ENCODE results near the gene GORASP1.

The GORASP1 gene

DNA sequence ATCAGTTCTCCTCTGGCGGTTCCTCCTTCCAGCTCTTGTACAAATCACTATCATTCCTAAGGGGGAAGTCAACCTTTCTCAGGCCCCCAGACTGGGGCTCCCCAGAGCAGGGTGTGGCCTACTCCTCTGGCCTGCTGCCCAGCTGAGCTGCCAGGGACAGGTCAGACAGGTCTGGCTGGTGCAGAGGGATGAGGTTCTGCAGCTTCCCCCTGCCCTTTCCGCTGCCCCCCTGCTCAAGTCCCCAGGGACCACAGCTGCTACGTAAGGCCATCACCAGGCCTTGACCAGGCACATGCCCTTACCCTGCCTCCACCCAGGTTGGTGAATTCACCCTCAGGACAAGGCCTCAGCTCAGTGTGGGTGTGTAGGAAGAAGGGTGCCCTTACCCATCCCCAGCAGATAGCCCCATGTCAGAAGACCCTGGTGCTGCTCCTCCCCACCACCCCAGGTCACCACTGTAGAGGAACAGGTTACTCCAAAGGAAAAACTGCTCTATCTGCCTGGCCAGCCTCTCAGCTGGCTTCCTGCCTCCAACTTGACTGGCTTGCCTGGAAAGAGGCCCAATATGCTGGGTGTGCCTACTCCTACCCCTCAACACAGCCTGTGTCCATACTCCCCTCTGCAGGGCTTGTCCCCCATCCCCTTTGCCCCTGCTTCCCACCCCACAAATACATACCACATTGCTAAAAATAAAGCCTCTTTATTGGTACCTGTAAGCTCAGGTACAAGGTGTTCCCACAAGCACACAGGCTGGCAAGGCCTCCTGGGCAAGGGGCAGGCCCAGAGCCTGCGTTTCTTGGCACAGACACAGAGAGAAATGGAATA lies 34.0 kb upstream of the GORASP1 start:
- DNase-seq (ENCODE audit: low read depth), result peak; percentile 50

DNA sequence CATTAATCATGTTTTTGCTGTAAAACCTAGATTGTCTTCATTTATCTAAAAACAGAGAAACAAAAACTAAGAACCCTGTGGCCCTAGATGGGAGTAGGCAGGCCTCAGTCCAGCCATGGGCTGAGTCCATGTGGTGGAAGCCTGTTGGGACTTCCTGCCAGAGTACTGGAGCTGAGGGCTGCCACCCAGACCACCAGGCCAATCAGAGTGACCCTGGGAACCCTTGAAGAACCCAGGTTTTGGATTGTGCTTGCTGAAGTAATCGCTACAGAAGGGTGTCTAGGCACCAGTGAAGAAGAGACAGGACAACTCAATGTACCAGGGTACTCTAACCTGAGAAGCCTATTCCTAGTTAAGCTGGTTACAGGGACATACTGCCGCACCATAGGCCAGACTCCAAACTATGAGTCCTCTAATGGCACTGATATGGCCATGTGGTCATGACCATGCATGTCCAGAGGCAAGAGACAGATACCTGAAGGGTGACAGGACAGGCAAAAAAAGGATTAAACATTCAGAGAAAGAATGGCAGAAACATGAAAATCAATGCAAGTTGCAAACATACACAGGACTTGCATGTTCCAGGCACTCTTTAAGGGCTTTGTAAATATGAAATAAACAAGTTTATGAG lies 33.0 kb upstream of the GORASP1 start:
- no peak for DNase-seq (ENCODE audit: low read depth)

DNA sequence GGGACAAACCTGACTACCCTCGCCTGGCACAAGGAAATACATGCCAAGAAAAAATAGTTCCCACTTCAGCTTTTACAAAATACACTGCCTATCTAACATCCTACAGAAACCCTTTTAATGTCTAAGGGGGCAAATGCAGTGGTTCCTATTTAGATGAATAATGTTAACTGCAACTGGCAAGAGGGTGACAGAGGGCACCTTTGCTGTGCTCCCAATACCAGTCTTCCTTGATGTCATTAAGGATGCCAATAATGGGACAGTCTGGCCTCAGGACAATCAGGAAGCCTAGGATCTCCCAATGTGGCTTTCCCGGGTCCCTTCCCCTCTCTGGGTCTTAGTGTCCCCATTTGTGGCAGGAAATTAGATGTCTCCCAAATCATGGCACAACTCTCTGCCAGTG lies 32.0 kb upstream of the GORASP1 start:
- DNase-seq (ENCODE audit: low read depth), result no peak

DNA sequence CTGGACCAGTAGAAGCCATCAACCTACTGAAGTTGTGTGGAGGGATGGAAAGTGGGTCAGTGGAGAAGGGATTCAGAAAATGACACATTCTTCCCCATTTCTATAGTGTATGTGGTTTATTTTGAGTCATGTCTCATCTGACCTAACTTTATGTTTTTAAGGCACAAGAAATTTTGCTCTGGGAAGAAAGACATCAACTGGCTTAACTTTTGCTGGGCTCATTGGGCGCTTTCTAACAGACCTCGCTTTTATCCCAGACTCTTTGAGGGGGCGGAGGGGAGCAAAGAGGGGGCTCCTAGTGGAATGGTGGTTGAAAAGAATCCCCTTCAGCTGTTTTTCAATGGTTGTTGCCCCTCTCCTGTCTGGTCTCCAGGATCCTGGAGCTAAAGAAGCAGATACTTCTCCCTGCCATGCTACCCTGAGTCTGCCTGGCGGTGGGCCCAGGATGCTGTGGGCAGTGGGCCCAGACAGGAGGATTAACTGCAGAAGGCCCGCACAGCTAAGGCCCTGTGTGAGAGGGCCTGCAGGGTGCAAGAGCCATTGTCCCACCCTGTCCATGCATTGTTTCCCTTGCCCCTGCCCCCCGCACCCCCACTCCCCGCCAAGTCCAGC lies 31.5 kb upstream of the GORASP1 start:
- DNase-seq (ENCODE audit: low read depth), result peak; percentile 34

DNA sequence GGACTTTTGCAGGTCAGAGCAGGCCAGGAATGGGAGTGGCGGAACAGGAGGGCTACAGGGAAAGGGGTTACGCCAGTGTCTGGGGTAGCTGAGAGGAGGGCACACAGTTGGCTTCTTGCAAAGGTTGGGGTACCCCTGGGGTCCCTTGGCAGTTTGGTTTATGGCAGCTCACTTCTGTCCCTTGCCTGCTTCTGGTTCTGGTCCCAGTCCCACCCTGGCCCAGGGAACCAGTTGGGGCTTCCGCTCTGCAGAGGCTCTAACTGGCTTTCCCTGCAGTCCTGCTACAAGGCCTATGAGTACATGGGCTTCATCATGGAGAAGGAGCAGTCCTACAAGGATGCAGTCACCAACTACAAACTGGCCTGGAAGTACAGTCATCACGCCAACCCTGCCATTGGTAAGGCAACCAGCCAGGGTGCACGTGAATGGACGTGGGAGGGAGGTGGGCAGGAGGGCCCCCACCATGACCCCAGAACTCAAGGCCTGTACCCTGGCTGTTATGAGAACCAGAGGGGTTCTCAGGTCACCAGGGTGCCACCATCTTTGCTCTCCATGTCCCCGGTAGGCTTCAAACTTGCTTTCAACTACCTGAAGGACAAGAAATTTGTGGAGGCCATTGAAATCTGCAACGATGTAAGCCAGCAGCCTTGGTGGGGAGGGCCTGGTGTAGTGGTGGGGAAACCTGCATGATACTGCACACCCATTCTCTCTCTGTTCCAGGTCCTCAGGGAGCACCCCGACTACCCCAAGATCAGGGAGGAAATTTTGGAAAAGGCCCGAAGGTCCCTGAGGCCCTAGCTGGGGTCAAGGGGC lies 30.8 kb upstream of the GORASP1 start:
- no peak for DNase-seq (ENCODE audit: low read depth)

DNA sequence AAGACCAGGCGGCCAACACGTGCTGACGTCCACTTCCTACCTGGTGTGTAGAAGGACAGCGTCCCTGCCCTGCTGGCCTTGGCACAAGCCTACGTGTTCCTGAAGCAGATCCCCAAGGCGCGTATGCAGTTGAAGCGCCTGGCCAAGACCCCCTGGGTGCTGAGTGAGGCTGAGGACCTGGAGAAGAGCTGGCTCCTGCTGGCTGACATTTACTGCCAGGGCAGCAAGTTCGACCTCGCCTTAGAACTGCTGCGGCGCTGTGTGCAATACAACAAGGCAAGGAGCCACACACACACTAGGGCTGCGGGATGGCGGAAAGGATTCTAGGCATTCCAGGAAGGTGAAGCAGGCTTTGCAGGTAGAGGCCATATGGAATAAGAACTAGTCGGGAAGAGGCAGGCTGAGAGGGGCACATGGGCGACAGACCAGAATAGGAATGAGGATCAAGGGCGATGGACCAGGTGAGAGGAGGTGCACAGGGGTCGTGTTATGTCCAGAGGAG lies 30.1 kb upstream of the GORASP1 start:
- DNase-seq (ENCODE audit: low read depth), result no peak

DNA sequence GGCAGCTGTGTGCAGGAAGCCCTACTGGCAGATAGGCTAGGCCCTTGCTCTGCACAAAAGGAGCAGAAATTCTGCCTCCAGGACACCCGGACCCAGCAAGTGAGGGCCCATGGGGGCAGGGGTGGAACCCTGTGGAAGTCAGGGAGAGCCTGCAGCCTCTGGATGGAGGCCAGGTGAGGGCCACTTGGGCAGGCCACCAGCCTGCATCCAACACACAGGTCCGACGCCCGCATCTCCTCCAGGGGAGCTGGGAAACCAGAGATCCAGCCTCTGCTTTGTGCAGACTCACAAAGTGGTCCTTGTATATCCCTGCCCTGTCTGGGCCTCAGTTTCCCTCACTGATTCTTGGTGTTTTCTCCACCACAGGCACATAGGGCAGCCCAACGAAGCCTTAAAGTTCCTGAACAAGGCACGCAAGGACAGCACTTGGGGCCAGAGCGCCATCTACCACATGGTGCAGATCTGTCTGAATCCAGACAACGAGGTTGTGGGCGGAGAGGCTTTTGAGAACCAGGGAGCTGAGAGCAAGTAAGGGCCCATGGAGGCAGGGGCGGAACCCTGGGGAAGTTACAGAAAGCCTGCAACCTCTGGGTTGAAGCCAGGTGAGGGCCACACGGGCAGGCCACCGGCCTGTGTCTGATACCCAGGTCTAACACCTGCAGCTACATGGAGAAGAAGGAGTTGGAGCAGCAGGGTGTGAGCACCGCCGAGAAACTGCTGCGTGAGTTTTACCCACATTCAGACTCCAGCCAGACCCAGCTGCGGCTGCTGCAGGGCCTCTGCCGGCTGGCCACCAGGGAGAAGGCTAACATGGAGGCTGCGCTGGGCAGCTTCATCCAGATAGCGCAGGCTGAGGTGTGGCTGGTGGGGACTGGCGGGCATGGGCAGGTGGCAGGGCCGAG lies 29.4 kb upstream of the GORASP1 start:
- no peak for DNase-seq (ENCODE audit: low read depth)

DNA sequence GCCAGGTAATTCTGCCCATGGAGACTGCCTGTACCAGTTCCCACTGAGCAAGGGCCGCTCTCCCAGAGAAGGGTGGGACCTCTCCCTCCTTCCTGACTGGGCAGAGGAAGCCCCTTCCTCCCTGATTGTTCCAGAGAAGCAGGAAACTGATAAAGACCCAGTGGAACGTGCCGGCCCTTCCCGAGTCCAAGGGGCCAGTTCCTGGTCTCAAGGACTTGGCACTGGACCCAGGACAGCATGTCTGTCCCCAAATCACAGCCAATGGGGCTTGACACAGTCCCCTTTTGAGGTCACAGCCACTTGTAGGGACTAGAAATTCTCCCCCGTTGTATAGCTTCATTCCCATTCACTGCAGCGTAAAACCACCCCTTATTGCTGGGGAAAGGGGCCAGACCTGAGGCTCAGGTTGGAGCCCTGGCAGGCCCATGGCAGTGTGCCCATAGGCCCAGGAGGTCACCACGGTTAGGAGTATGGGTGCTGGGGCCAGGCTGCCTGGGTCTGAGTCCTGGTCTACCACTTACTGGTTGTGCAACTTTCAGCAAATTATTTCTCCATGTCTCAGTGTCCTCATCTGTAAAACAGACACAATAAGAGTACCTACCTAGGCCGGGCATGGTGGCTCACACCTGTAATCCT lies 27.9 kb upstream of the GORASP1 start:
- DNase-seq (ENCODE audit: low read depth), result no peak

DNA sequence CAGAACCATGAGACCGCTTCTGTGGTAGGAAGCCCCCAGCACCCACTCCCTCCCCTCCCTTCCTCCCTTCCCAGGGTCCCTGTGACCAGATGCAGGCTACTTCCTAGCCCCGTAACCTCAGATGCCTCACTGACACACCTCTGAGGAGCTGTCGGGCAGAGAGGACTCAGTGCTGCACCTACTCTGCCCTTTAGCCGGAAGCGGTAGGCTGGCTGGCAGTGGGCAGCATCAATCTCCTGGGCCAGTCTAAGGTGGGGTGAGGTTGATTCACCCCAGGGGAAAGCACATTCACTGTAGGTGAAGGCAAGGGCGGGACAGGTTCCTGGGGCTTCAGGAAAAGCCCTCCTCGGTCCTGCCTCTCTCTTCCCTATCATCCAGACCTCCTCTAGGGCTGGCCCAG lies 26.9 kb upstream of the GORASP1 start:
- DNase-seq (ENCODE audit: low read depth), result no peak

DNA sequence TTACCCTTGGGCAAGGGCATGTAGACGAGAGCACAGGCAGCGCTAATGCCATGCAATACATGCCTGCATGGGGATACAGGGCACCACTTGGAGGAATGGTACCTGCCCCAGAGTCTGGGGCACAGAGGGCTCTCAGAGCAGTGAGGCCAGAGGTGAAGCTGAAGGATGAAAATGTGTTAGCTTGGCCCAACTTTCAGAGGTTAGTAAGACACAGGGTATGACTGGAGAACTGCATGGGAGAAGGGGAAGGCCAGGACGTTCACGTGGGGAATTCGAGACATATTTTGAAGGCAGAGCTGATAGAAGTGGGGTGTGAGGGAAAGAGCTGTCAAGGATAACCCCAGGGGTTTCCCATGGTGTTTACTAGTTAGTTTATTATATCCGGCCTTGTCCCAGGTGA lies 26.4 kb upstream of the GORASP1 start:
- no peak for DNase-seq (ENCODE audit: low read depth)

DNA sequence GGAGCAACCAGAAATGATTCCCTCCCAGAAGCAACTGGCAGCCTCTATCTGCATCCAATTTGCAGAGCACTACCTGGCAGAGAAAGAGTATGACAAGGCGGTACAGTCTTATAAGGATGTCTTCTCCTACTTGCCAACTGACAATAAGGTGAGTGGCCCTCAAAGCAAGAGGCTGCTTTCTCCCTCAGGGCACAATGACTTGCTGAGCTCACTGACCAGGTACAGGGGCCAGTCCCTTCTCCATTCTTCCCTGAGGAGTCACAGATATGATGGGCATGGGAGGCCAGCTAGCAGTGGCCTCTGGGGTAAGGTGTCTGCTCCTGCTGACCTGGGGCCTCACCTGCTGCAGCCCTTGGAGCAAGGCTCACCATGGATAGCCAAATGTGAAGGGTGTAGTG lies 25.7 kb upstream of the GORASP1 start:
- DNase-seq (ENCODE audit: low read depth), result no peak

DNA sequence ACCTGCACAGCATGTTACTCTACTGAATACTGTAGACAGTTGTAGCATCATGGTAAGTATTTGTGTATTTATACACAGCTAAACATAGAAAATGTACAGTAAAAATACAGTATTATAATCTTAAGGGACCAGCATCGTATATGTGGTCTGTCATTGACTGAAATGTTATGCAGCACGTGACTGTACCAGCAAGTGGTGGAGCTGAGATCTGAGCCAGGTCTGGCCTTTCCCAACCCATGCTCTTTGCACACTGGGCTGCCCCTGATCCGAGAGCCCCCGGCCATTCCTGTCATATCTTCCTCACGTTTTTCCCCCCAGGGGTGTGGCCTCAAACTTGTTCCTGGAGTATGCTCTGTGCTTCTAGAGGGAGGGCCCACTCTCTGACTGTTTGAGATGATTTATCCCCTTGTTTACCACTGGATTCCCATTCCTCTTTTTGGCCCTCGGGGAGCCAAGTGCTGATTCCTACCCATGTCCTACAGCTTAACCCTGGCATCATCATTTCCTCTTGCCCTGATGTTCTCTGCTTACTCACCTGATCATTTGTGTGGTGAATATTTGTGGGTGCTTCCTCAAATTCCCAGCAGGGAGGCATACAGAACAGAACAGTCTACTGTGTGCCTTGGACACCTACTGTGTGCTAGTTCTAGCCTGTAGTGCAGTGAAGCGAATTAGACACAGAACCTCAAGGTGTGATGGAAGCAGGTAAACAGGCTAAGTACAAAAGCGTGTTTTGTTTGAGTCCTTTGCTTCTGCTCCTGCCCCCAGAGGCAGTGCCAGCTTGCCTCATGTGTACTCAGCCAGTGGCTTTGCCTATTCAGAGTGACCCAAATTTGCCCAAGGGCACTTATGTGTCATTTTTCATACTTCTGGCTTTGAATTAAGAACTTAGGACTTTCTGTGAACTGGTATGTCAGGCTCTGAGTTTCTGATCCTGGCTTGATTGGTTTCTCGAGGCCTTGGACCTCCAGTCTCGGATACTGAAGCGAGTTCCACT lies 25.0 kb upstream of the GORASP1 start:
- DNase-seq (ENCODE audit: low read depth), result no peak

DNA sequence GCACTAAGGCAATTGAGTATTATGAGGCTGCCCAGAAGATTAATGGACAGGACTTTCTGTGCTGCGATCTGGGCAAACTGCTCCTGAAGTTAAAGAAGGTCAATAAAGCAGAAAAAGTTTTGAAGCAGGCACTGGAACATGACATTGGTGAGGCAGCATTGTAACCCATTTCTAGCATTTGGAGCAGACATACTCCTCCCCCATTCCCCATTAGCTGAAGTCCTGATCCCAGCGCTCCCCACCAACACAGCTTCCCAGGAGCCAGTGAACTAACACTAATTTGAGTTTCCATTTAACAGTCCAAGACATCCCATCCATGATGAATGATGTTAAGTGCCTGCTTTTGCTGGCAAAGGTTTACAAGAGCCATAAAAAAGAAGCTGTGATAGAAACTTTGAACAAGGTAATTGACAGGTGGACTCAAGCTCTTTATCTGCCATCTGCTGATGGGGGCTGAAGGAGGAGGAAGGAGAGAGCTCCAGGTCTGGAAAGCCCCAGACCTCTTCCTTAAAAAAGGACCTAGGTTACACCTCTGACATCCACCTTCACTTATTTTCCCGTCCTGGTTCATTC lies 23.4 kb upstream of the GORASP1 start:
- no peak for DNase-seq (ENCODE audit: low read depth)

DNA sequence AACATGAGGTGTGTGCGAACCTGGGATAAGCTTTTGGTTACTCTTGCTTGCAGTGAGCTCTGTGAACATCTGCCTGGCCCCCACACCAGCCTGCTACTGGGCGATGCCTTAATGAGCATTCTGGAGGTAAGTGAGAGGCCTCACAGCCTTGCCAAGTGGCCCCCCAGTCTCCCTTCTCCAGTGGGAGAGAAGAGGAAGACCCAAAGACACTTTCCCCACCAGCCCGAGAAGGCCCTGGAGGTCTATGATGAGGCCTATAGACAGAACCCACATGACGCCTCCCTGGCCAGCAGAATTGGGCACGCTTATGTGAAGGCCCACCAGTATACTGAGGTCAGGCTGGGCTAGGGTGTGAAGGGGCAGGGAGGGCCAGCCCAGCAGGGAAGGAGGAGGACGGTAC lies 22.6 kb upstream of the GORASP1 start:
- DNase-seq (ENCODE audit: low read depth), result no peak

DNA sequence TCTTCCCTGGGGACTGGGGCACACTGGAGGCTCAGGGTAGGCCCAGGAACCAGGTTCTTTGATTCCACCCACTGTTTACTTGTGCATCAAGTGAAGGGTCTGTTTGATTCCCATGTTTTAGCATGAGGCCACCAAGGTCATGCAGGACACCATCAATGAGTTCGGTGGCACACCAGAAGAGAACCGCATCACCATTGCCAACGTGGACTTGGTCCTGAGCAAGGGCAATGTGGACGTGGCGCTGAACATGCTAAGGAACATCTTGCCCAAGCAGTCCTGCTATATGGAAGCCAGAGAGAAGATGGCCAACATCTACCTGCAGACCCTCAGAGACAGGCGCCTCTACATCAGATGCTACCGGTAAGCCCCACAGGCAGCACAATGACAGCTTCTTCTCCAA lies 21.5 kb upstream of the GORASP1 start:
- no peak for DNase-seq (ENCODE audit: low read depth)

DNA sequence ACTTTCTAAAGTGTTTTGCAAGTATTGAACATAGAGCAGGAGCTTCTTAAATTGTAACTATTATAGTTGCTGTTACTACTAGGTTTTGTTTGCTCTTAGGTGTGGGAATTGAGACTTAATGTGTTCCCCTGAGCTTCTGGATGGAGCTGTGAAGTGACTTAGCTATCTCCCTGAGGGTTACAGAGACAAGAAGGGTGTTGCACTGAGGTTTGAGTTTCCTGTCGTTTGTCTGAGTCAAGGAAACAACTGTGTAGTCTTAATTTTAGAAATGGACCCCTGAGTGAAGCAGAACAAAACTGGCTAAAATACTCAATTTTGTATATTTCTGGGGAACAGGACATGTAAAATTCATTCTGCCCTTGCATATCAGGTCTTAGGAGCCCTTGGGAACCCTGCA lies 20.5 kb upstream of the GORASP1 start:
- no peak for DNase-seq (ENCODE audit: low read depth)

DNA sequence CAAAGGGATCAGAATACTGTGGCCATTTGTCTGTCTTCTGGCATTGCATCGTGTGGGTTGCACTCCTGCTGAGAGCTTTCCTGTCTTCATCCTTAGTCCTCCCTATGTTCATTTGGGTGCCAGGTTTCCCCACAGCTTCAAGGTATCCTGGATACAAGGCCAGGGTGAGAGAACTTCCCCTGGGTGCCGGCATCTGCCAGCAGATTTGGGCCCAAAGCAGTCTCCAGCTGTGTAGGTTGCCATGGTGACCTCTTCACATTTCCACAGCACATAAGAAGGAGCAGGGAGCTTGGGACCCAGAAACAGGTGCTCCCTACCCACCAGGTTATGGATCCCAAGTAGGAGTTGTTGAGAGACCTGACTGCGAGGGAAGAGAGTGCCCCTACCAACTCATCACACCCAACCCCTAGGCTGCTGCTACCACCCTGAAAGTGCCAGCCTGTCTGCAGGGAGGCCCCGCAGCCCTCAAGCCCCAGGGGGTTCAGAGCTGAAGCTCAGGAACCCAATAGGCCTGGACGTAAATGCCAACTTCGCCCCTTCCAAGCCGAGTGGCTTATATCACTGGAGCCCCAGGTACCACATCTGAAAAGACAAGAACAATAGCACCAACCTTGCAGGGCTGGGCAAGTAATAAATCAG lies 20.0 kb upstream of the GORASP1 start:
- no peak for DNase-seq (ENCODE audit: low read depth)

DNA sequence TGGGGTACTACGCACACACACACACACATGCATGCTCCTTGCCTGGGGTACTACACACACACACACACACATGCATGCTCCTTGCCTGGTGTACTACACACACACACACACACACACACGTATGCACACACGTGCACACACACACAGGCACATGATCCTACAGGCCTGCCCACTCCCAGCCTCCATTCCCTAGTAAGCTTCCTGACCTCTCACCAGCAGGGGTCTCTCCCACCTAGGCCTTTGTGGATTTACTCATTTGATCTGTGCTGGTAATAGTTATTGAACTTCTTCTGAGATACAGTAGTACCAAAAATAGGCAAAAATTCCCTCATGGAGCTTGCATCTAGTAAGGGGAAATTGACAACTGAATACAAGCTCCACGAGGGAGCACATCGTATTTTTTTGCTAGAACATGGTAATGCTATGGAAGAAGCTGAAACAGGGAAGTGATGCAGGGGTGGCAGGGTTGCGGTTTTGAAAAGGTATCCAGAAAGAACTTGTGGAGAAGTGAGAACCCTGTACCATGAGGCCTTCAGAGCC lies 19.2 kb upstream of the GORASP1 start:
- peak; percentile 72 for DNase-seq (ENCODE audit: low read depth)

Measured in amniotic epithelial cell (primary cell).